Embryonic facial prominence (tissue), 1 donor: Measurements from ENCODE around the gene MOB3A.

ENCODE experiments used
- DNase-seq: peaks from one replicate; pipeline ENCODE4 v3.0.0-alpha.2; 2016; ENCODE audit errors: extremely low spot score

MOB3A gene

DNA sequence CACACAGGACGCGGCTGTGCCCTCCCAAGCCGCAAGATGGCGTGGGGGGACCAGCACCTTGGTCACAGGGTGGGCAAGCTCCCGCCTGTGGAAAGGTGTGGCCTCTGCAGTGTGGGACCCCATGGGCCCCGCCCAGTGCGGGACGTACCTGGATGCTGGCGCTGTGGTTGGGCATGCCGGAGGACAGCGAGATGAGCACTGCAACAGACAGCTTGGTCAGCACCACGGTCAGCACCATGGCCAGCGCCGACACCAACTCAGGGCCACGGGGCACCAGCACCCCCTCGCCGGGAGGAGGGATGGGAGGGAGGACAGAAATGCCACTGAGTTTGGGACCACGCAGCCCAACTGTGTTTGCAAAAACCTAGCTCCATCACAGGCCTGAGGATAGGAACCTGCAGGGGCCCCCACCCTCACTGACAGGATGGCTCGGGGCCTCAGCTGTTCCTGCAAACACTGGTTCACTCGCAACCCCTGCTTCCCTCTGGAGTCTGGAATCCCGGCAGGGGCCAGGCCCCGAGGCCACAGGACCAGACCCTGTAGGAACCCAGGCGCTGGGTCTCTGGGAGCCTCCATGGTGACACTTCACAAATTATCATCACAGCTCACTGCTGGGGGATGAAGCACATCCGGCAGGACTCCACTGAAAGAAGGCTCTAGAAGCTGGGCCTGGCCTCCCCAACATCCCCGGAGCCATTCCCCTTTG is 27.7 kb upstream of the MOB3A start:
- DNase-seq = no peak

GRCh38 chr19:2122982-2123381 is 26.9 kb upstream of the MOB3A start:
- no peak for DNase-seq

DNA sequence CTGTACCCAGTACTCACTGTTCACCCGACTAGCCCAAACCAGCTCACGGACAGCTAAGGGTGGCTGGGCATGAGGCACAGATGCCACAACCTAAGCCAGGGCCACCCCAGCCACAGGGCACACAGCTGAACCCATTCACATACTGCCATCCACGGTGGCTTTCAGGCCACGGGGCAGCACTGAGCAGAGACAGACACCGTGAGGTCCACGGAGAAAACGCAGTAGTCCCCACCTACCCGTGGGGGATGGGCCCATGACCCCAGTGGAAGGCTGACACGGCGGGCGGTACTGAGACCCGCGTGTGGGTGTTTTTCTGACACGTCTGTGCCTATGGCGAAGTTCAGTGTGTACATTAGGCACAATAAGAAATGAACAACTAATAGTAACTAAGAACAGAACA is 26.1 kb upstream of the MOB3A start:
- no peak for DNase-seq

DNA sequence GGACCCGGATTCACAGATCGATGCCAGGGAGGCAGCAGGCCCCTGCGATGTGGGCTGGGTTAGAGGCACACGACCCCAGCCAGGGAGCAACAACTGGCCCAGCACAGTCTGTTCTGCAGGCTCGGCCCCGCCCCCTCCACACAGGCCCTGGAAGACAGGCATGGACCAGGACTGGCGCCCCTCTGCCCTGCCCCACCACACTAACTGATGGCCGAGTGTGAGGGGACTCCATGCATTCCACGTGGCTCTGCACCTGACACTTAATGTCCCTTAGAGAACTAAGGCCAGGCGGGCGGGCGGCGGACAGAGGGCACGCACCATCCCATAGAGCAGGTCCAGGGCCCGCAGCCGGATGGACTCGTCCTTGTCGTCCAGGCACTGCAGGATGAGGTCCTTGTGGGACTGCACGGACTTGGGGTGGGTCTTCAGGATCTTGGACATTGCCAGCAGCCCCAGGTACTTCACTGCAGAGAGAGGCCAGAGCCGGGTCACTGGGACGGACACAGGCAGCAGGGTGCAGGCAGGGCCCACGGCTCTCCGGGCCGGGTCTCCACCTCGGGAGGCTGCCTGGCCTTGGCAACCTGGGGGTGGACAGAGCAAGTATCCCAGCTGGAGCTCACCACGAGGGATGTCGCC is 25.4 kb upstream of the MOB3A start:
- no peak for DNase-seq

DNA sequence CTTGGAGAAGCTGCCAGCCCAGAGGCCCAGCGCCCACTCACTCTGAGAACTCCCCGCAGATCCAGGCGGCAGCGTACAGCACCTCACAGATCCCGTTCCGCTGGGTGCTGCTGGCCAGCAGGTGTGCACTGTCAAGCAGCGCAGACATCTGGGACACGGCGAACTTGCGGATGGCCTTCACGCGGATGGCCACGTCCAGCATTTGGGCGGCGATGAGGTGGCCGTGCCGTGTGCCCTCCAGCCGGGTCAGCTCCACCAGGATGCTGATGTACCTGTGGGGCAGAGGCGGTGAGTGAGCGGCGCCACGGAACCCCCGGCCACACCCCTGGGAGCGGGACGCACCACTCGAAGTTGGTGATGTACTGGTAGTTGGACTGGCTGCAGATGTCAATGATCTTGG is 24.7 kb upstream of the MOB3A start:
- no peak for DNase-seq

DNA sequence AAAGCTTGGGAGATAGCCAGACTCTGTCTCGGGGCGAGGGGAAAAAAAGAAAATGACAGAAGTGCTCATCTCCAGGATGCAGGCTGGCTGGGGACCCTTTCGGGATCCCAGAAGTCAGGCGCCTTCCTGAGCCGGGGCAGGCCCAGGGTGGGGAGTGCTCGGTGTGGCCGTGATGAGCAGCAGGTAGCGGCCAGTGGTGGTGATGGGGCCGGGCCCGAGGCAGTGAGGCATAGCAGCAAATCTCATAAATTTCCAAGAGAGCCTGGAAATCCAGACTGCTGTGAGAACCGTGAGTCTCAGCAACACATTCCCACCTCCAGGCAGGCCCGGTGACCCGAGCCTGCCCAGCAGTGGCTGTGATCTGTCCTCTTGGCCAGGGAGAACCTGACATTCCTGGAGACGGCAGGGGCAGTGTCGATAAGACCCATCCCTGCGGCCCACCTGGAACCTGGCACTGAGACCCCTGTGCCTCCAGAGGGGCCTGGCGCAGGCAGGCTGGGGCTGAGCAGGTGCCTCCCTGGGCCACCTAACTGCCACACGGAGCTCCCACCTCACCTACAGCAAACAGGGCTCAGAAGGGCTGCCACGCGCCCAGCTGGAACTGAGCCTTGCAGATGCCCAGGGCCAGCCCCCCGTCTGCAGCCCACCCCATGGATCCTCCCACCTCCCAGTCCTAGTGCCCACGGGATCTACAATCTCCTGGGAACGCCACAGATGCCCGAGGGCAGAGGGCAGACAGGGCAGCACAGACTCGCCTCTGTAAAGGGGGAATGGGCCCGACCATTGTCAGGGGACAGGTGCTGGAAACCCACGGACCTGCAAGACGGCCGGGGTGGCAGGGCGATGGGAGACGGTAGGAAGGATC is 24.0 kb upstream of the MOB3A start:
- no peak for DNase-seq

DNA sequence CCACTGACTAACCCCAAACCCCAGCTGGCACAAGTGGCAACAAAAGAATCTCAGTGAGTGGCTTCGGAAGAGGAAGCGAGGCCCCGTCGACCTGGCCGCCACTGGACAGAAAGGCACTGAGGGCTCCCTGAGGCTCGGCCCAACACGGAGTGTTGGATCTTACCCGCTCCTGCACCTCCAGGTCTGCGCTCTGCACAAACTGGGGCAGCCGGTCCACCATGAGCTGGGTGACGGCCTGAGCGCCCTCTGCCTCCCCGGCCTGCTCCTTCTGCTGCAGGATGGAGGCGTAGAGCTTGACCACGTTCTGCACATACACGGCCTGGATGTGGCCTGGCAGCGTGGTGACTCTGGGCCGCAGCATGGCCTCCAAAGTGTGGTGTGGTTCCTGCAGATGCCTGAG is 22.3 kb upstream of the MOB3A start:
- DNase-seq = no peak

DNA sequence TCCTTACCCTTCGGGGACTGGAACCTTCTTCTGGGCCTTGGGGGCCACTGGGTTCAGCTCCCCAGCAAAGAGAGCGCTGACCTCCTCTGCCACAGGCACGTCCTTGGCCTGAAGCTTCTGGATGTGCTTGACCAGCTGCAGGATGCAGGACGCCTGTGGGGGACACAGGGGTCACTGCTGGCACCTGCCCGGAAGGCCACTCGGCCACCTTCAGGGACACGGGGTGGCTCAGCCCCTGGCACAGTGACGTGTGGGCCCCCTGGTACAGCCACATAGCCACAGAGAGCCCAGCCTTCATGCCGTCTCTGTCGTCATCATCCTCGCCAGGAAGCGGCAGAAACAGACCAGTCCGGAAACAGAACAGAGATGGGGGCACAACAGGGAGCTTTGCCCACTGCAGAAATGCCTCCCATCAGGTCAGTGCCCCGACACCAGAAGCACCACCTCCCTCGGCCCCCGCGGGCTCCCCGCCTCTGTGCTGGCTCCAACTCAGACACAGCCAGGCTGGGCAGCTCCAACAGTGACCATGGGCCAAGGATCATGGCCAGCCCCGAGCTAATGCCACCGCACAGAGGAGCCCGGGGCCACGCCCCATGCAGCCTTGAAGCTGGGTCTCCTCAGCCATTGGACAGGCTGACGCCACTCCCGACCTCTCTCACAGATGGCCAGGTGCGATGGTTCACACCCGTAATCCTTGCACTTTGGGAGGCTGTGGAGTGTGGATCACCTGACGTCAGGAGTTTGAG is 21.3 kb upstream of the MOB3A start:
- DNase-seq = no peak

- DNase-seq = no peak
These were observed 20.4 kb upstream of the MOB3A start for GRCh38 chr19:2116507-2116906.

DNA sequence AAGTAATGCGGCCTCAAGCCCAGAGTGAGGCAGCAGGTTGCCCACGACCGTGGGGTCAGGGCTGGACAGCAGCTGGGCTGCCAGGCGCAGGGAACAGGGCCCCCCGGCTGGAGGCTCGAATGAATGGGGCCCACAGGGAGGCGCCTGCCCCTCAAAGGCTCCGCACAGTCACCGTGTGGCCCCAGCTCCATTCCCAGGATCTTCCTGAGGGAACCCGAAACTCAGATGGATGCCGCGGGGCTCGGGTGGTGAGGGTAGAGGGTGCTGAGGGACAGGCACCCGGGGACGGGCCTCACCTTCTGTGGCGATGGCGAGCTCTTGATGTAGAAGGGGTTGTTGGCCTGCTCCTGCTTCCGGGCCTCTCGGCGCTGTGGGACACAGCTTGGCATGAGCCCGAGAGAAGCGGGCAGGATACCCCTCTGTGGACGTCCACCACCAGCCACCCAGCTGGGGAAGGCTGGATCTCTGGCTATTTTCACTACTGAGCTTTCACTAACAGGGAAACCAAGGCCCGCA is 19.8 kb upstream of the MOB3A start:
- no peak for DNase-seq

DNA sequence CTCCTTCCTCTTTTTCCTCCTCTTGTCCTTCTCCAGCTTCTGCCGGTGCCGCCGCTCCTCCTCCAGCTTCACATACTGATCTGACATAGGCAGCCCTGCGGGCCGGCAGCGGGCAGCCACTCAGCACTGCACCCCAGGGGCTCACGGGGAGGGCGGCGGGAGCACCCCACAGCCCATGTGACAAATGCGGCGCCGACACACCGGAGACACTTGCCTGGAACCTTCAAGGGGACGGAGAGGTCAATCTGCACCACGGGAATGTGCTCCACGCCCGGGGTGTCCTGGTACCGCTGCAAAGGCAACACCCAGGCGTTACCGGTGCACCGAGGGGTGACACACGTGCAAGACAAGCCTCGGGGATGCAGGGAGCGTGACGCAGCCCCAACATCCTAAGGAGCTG is 19.2 kb upstream of the MOB3A start:
- no peak for DNase-seq

DNA sequence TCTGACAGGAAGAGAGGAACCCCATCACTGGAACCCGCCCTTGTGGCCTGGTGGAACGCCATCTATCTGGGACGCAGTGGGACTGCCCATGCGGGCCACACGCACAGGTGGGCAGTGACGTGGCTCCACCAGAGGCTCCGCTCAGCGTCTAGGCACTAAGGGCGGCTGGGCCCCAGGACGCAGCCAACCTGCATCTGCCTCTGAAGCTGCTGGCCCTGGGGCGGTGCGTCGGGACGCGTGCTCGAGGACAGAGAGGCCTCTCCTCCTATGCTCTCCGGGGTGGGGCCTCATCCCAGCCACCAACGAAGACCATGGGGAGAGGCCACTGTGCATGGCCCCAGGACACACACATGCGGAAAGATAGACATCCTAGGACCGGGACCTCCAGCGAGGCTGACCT is 18.7 kb upstream of the MOB3A start:
- DNase-seq = no peak

DNA sequence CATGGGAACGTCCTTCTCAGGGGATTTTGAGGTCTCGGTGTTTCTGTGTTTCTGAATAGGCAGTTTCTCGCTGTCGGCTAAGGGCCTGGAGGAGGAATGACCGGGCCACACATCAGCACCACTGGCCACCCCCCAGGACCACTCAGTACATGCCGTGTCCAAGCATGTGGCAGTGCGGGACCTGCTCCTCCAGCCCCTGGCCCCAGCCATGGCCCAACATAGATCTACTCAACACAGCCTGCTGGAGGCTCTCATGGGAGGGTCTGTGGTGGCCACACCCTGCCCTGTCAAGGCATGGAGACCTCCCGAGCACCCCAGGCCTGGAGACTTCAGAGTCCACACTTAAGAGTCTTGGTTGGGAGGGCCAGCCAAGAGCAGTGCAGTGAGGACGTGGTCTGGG is 18.1 kb upstream of the MOB3A start:
- DNase-seq = no peak

DNA sequence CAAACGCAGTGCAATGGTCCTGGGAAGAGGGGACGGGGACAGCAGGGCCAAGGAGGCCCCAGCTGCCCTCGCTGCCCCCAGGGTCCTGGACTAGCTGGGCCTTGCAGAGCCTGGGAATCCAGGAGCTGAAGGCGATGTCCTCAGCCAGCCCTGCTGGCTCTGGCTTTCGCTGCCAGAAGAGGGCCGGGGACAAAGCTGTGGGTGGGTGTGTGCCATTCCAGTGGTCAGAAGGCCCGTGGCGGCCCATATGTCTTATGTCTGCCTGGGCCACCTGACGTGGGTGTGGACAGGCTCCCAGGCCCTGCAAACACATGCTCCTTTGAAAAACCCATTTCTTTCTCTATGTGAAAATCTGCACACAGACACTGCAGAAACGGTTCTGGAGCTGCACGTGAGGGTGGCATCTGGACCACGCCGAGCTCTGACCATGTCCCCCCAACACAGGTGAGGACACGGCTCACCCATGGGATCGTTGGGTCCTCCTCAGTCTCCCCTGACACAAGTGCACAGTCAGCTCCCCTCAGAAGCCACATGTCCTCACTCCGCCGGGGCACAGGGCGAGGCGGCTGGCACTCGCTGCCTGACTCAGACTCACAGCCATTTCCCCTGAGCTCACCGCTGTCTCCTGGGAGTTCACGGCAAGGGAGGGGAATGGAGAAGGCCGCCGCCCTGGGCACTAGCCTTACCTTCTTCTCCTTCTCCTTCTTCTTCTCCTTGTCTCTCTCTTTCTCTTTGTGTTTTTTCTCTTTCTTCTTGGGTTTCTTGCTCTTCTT is 17.5 kb upstream of the MOB3A start:
- DNase-seq = no peak

DNA sequence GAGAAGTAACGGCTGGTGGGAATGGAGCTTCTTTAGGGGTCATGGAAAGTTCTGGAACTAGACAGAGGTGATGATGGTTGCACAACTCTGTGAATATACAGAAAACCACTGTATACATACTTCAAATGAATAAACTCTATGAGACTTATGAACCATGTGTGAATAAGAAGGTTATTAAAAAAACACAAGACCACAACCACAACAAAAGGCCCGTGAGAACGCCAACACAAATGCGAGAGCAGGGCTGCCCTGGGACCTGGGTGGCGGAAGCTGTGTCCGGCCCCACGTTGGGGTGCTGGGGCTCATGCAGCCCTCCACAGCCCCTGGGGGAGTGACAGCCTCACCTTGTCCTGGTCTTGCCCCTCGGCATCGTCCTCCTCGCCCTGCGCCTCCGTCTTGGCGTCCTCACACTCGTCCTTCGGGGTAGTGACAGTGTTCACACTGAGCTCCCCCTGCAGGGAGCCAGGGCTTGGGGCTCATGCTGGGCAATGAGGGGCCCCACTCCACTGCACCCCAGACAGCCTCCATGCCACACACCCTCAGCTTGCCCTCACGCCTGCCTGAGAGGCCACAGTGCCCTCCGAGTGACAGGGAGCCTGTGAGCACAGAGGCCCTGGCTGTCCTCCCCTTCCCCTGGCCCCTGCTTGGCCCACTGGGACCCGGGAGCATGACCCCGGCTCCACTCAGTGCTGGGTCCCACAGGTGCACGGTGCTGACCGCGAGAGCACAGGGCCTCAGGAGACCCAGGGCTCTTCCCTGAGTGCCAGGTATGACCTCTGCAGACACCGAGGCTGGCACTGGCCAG is 16.6 kb upstream of the MOB3A start:
- DNase-seq = no peak

DNA sequence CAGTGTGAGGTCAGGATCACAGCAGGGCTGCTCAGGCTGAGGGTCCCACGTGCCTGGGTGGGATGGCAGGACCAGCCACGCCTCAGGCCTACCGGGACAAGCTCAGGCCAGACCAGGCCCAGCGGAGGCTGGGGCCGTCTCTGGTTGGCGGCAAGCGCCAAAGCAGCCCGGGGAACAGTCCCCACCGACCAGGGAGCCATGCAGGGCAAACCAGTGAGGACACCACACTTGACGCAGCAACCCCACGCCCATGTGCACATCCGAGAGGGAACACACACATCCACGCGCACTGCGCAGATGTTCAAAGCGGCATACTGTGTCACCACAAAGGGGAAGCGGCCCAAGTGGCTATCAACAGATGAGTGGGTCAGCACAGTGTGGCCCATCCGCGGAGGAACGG is 15.8 kb upstream of the MOB3A start:
- no peak for DNase-seq

DNA sequence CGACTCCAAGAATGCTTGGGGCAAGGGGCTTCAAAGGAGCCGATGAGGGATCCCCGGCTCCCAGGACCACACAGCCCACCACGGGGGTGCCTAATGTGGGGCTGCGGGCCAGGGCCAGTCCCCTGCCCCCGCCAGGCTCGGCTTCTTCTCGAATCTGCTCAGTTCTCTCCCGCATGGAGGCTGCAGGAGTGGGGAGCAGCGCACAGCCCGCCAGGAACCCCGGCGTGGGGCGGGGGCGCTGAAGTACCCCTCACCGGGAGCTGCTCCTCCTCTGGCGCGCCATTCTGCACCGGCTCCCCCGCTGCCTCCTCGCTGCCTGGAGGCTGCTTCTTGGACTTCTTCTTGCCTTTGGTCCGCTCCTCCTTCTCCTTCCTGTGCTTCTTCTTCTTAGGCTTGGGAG is 15.3 kb upstream of the MOB3A start:
- DNase-seq = no peak

- no peak for DNase-seq
These were observed 14.7 kb upstream of the MOB3A start for GRCh38 chr19:2110822-2111221.

DNA sequence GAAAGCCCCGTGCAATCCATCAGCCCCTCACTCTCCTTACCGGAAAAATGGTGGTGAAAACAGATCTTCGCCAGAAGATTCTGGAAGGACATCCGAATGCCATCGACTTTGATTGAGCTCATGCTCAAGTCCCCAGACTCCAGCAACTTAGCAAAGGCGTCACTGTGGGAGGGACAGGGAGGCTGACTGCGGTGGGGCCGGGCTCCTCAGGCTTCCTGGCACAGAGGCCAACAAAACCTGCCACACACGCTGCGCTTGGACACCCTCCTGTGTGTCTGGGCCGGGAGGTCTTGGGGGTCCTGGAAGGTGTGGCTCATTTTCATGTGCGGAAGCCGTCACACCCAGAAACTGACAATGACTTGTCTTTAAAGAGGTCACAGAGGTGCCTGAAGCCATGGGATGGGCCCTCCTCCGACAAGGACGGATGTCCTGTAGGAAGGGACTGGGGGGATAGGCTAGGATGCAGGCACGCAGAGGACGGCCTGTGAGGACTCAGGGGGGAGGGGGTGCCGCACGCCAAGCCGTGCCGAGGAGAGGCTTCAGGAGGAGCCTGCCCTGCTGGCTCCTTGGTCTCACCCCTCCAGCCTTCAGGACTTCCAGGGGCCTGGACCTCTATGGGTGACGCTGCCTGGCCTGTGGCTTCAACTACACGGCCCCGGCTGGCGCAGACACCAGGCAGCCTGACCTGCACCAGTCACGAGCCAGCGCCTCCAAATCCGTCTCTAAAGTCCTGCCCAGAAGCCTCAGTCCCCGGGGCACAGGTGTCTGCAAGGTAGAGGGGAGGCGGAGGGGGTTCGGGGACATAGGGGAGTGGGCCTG is 13.1 kb upstream of the MOB3A start:
- DNase-seq = no peak
